GM12878 (cell line): ENCODE data around the gene AP1S1. TPM values are rescaled to one million over a fixed set of nuclear protein-coding genes. Genes with fewer than 3 reads are reported as not detected.

ENCODE experiments used
- ATAC-seq: fragments of 200-7000 bp; cut with Tn5 transposase; 3 replicates; pipeline ENCODE4 v1.9.1; 2020; ENCODE audit warnings: mild to moderate bottlenecking, moderate library complexity
- BruUV-seq: library from RNA; stranded (reverse); fragments of 400-500 nt; replicated peaks from 2 replicates; lab custom pipeline; 2021; lab: Mats Ljungman, UMichigan
- CTCF ChIA-PET: fragments of 300-600 bp; sonication (Branson Sonifier 250); formaldehyde crosslinking; extraction: SDS; loops from one replicate; lab custom pipeline; 2021; ENCODE audit warnings: inconsistent platforms; lab: Yijun Ruan, JAX
- POLR2A ChIA-PET: fragments of 350-600 bp; formaldehyde crosslinking; extraction: SDS; loops from one replicate; lab custom pipeline; 2021; ENCODE audit warnings: inconsistent platforms; lab: Charles Lee
- RAD21 ChIA-PET: fragments of 300-600 bp; sonication (Branson Sonifier 250); formaldehyde crosslinking; loops from one replicate; lab custom pipeline; 2023; ENCODE audit warnings: antibody characterized with exemption; ENCODE audit not compliant: unreplicated experiment; lab: Charles Lee
- SMC1A ChIA-PET: fragments of 300-600 bp; sonication (Branson Sonifier 250); formaldehyde crosslinking; loops from one replicate; lab custom pipeline; 2023; ENCODE audit not compliant: unreplicated experiment, uncharacterized antibody; lab: Charles Lee
- DNase-seq: peaks from one replicate; pipeline ENCODE4 v3.0.0-alpha.2; 2011; ENCODE audit warnings: low read depth, low spot score
- FAIRE-seq: peaks from 3 replicates; lab custom pipeline; 2011; peaks lifted over from hg19 to GRCh38; lab: Jason Lieb, UNC
- H2AFZ ChIP-seq: 2 replicates; pipeline ENCODE4 v1.6.0; 2011; ENCODE audit warnings: low read depth, low read length, control low read depth; ENCODE audit not compliant: control insufficient read depth
- H3K27ac ChIP-seq: 2 replicates; pipeline ENCODE4 v1.5.1; 2011; ENCODE audit warnings: control low read depth; ENCODE audit not compliant: control insufficient read depth, insufficient read depth
- H3K27me3 ChIP-seq, 2 experiments: replicated peaks in 1 of 2; 2 replicates each; pipeline versions ENCODE4 v1.6.0 to v1.6.1; 2011; ENCODE audit warnings: low read length in 1 of 2; ENCODE audit not compliant: control insufficient read depth in 2 of 2, insufficient read depth in 2 of 2
- H3K36me3 ChIP-seq, 2 experiments: 2 replicates each; pipeline ENCODE4 v1.5.1; 2011; ENCODE audit warnings: low read length in 1 of 2; ENCODE audit not compliant: control insufficient read depth in 2 of 2, insufficient read depth in 2 of 2
- H3K4me1 ChIP-seq: 2 replicates; pipeline ENCODE4 v1.6.1; 2011; ENCODE audit warnings: mild to moderate bottlenecking, low read length, moderate library complexity, mixed read lengths; ENCODE audit not compliant: control insufficient read depth, insufficient read depth
- H3K4me2 ChIP-seq: 2 replicates; pipeline ENCODE4 v1.6.0; 2011; ENCODE audit warnings: control low read depth; ENCODE audit not compliant: control insufficient read depth, insufficient read depth
- H3K4me3 ChIP-seq: fragments of 200-600 bp; sonication (generic); 2 replicates; pipeline ENCODE4 v1.5.1; 2016
- H3K79me2 ChIP-seq: 2 replicates; pipeline ENCODE4 v1.6.0; 2011; ENCODE audit warnings: low read length; ENCODE audit not compliant: control insufficient read depth, insufficient read depth
- H3K9ac ChIP-seq: 2 replicates; pipeline ENCODE4 v1.8.0; 2011; ENCODE audit warnings: low read length, control low read depth, mixed read lengths; ENCODE audit not compliant: control insufficient read depth, insufficient read depth
- H3K9me3 ChIP-seq: replicated peaks from 3 replicates; pipeline ENCODE4 v1.5.1; 2011; ENCODE audit warnings: mild to moderate bottlenecking, low read length; ENCODE audit not compliant: control insufficient read depth, insufficient read depth
- H4K20me1 ChIP-seq: 2 replicates; pipeline ENCODE4 v1.6.0; 2011; ENCODE audit not compliant: control insufficient read depth, insufficient read depth
- CBX5 ChIP-seq: sonication (generic); IDR thresholded peaks from 2 replicates; pipeline ENCODE4 v1.6.1; 2016; ENCODE audit warnings: low read depth, moderate library complexity, mild to moderate bottlenecking, inconsistent platforms
- NKRF ChIP-seq: fragments of 450-650 bp; conservative IDR thresholded peaks from 2 replicates; pipeline ENCODE4 v1.6.1; 2017; ENCODE audit warnings: mild to moderate bottlenecking, moderate library complexity
- SUZ12 ChIP-seq: fragments of 200-600 bp; sonication (generic); IDR thresholded peaks from one replicate; pipeline ENCODE4 v1.6.1; 2018; ENCODE audit warnings: antibody characterized with exemption, mild to moderate bottlenecking; ENCODE audit not compliant: unreplicated experiment
- TARDBP ChIP-seq: IDR thresholded peaks from 2 replicates; pipeline ENCODE4 v1.6.1; 2016; ENCODE audit warnings: borderline replicate concordance
- ZNF384 ChIP-seq: IDR thresholded peaks from 2 replicates; pipeline ENCODE4 v1.6.1; 2012; ENCODE audit warnings: low read depth, mild to moderate bottlenecking, low read length, improper control_type of control experiment, borderline replicate concordance
- WGBS: methylation state at CpG from one replicate; pipeline ENCODE4 v1.1.6; 2016; ENCODE audit warnings: low lambda C conversion rate; ENCODE audit not compliant: insufficient replicate concordance, insufficient coverage; ENCODE audit errors: missing lambda C conversion rate; 5-methylcytosine and 5-hydroxymethylcytosine counted together
- in situ Hi-C: fragments of 300-500 bp; cut with MboI; formaldehyde crosslinking; loops from 9 replicates; pipeline ENCODE4 v1.14.3; 2018; ENCODE audit warnings: mixed read lengths
- intact Hi-C: fragments of 100-400 bp; cut with micrococcal nuclease; formaldehyde crosslinking; loops from one replicate; pipeline ENCODE4 v1.14.2; 2022; ENCODE audit not compliant: unreplicated experiment
- polyA plus RNA-seq, 11 experiments: library from polyadenylated mRNA; depleted of rRNA in 4 of 11; unstranded in 6 of 11; stranded (reverse) in 5 of 11; fragments of >200 nt; fragmentation: Nextera tagmentation in 4 of 11; fragmentation: Illumina TruSeq in 1 of 11; extraction: Ambion mirVana in 4 of 11; extraction: Trizol in 1 of 11; gene quantifications; 1 replicate in 1 of 11; 2 replicates in 10 of 11; pipeline versions ENCODE4 v1.2.1 to v1.2.3, GENCODE V29; 2011 to 2016; ENCODE audit warnings: inconsistent platforms in 2 of 11, missing spikeins in 2 of 11, low read depth in 1 of 11
- total RNA-seq, 4 experiments: library from RNA; depleted of rRNA in 3 of 4; stranded (reverse); fragments of >200 nt in 3 of 4; fragmentation: Illumina TruSeq in 1 of 4; extraction: Trizol in 1 of 4; gene quantifications; 2 replicates each; pipeline versions ENCODE4 v1.2.1 to v1.2.3, GENCODE V29; 2013 to 2021

AP1S1 gene
- total and polyA plus RNA-seq, 10 of the 15 experiments (the other 5 are each of a cell fraction or from before 2014, with no cell fraction given) = 2.5 to 121 (median 54.9) TPM

GRCh38 chr7:101179117-101179516 is 24.8 kb downstream of the AP1S1 start:
- BruUV-seq = no TSS peak
- Histone ChIP-seq H3K4me3 (no peak overlapping the region), H3K9me3 (no peaks in the 10 kb centered on the region), H3K27ac (no peak overlapping the region), H3K27me3 (peaks cover 8 to 14% of the 10 kb centered on the region in 2 experiments), H3K4me2 (no peak overlapping the region), H4K20me1 (no peaks in the 10 kb centered on the region), H3K36me3 (no peaks in the 10 kb centered on the region), H3K9ac (no peak overlapping the region), H3K79me2 (no peaks in the 10 kb centered on the region), H3K4me1 (no peaks in the 10 kb centered on the region), H2AFZ (no peak overlapping the region)
- no peak for FAIRE-seq
- intact Hi-C loops = no loop called here
- DNase-seq = no peak
- CTCF ChIA-PET = interaction anchor here (0.8 to 1.9 kb wide), 2 partner anchors 14 to 35 kb away, joined by 3 to 6 read pairs; no protein-coding TSS in a partner anchor
- in situ Hi-C loops = no loop called here
- POLR2A ChIA-PET = interaction anchor here (0.6 kb wide), 1 partner anchor 99 kb away, joined by 7 read pairs; no protein-coding TSS in a partner anchor
- 3% methylated on average over 15 of the region's 20 CpGs for WGBS
- SMC1A ChIA-PET = no interaction called here
- ATAC-seq = no peak
- peak; percentile 56; the same call in 1 of the 2 replicates for TF ChIP-seq ZNF384
- TF ChIP-seq NKRF = no peak
- no peak for TF ChIP-seq TARDBP
- RAD21 ChIA-PET = no interaction called here

- intact Hi-C loops = no loop called here
- ChIA-PET SMC1A (no interaction called here), CTCF (interaction anchor here (1.9 kb wide), 1 partner anchor 13 kb away, joined by 6 read pairs; no protein-coding TSS in a partner anchor), POLR2A (no interaction called here), RAD21 (no interaction called here)
- no peaks in the 10 kb centered on the region for H3K36me3 ChIP-seq
- ATAC-seq (no peak), FAIRE-seq (no peak), DNase-seq (no peak)
- no peaks in the 10 kb centered on the region for H3K4me1 ChIP-seq
- WGBS = 21% methylated on average over 20 of the region's 27 CpGs
- H2AFZ ChIP-seq = no peak overlapping the region
- no peak overlapping the region for H3K4me2 ChIP-seq
- H3K9me3 ChIP-seq = no peaks in the 10 kb centered on the region
- no peak overlapping the region for H3K9ac ChIP-seq
- BruUV-seq = no TSS peak
- no peak for TF ChIP-seq CBX5
- peak; percentile 67 for TF ChIP-seq SUZ12
- no peaks in the 10 kb centered on the region for H4K20me1 ChIP-seq
- H3K27me3 ChIP-seq = peaks cover 6 to 14% of the 10 kb centered on the region in 2 experiments
- no peak overlapping the region for H3K4me3 ChIP-seq
- H3K27ac ChIP-seq = no peak overlapping the region
- no peaks in the 10 kb centered on the region for H3K79me2 ChIP-seq
- in situ Hi-C loops = no loop called here
These were observed 25.4 kb downstream of the AP1S1 start for GRCh38 chr7:101179713-101180112.
